Stimulated activated CD4-positive, alpha-beta T cell treated with anti-CD3 and anti-CD28 coated beads, TNF-alpha, amount 100 ng/mL, for 48 hours (primary cell): Measurements from ENCODE around the gene EEF2K.

ENCODE experiments used
- DNase-seq, 3 donors: peaks; one replicate each; pipeline ENCODE4 v3.0.0-alpha.2; 2020; ENCODE audit warnings: low read depth in 3 of 3

EEF2K gene

DNA sequence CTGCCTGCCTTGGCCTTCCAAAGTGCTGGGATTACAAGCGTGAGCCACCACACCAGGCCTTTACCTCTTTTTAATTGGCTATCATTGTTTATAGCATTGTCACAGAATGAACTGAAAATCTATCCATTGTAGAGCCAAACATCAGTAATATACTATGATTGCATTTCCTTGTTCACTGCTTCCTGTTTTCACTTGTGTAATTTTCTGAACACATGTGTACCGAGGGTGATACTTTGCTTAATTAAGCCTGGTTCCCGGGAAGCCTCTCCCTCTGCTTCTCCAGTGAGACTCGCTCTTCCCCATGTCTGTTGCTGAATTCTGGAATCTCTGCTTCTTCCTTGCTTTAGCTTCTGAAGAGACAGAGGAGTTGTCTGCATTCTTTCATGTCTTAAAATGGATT lies 124.2 kb downstream of the EEF2K start:
- no peak for DNase-seq

DNA sequence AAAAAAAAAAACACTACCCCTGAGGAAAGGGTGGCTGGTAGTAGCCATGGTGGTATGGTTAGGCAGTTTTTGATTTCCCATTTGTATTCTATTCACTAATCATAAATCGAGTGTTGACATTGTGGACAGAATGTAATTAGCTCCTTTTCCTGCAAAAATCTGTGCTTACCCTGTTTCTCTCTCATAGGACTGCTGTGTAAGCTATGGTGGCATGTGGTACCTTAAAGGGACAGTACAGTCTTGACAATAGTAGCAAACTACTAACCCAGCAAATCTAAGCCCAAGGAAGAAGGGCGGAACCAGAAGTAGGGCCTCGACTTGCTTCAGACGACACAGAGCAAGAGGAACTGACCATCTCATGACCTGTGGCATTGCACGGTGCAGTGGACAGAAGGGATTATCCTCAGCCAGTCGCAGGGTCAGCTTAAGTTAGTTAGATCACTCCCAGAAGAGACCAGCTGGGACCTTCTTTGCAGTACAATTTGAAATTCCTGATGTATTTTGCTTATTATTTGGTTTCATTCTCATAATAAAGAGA lies 127.4 kb downstream of the EEF2K start:
- DNase-seq = no peak

DNA sequence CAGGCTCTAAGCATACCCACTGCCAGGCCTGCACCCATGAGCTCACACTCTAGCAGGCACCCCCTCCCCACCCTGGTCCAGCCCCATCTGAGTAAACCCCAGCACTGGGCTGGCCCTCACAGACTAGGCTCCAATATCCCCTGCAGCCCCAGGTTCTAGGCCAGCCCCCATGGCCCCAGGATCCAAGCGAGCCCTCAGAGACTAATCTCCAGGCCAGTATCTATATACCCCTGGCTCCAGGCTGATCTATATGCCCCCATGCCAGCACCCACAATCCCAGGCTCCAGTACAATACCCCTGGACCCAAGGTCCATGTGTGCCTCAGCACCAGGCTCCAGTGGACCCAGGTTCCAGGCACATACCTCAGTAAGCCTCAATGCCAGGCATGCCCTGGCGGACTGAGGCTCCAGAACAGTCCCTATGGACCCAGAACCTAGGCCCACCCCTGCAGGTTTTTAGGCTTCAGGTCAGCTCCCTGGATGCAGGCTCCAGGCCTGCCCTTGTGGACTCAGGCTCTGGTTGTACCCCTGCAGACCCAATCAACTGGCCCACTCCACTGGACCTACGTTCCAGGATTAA lies 129.7 kb downstream of the EEF2K start:
- DNase-seq = no peak

DNA sequence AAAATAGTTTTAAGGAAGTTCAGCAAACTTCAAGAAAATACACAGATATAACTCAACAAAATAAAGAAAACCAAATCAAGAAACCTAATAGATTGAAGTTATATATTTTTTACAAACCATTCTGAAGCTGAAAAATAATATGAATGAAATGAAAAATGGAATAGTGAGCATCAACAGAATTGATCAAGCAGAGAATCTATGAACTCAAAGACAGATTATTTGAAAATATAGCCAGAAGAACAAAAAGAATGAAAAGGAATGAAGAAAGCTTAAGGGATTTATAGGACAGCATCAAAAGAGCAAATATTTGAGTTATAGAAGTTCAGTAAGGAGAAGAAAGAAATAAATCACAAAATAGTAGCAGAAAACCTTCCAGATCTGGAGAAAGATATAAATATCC lies 130.5 kb downstream of the EEF2K start:
- DNase-seq = no peak

DNA sequence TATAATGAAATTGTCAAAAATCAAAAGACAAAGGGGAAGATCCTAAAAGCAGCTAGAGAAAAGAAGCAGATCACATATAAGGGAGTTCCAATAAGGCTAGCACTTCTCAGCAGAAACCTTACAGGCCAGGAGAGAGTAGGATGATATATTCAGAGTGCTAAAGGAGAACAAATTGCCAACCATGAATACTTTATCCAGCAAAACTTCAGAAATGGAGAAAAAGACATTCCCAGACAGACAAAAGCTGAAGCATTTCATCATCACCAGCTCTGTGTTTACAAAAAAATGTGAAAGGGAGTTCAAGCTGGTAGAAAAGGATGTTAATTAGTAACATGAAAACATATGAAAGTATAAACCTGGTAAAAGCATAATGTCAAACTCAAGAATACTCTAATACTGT lies 131.0 kb downstream of the EEF2K start:
- DNase-seq = no peak

DNA sequence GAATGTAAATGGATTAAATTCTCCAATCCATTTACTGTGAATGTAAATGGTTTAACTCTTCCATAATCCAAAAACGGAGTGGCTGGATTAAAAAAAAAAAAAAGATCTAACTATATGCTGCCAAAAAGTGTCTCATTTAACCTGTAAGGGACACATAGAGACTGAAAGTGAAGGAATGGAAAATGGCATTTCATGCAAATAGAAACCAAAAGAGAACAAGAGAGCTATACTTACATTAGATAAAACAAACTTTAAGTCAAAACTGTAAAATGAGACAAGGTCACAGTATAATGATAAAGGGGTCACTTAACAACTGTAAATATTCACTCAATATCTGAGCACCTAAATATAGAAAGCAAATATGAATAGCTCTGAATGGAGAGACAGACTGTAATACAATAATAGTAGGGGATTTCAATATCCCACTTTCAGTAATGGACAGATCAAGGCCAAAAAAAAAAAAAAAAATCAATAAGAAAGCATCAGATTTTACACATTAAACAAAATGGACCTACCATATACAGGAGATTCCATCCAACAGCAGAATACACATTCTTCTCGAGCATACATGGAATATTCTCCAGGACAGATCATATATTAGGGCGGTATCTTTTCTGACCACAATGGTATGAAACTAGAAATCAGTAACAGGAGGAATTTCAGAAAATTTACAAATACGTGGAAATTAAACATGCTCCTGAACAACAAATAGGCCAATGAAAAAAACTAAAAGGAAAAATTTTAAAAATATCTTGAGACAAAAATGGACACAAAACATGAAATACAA lies 132.0 kb downstream of the EEF2K start:
- DNase-seq = no peak
